Vagina (tissue), 2 donors: ENCODE results near the gene PLD2. TPM values are rescaled to one million over a fixed set of nuclear protein-coding genes. Genes with fewer than 3 reads are reported as not detected.

ENCODE experiments used
- DNase-seq, 2 donors: peaks; one replicate each; pipeline ENCODE4 v3.0.0-alpha.2; 2017; ENCODE audit errors: extremely low spot score in 2 of 2
- H3K27ac ChIP-seq: fragments of 200-600 bp; sonication (generic); one replicate; pipeline ENCODE4 v1.5.1; 2019
- H3K27me3 ChIP-seq: fragments of 200-600 bp; sonication (generic); one replicate; pipeline ENCODE4 v1.5.1; 2019
- H3K36me3 ChIP-seq, 2 donors: fragments of 200-600 bp; sonication (generic); one replicate each; pipeline ENCODE4 v1.5.1; 2017 to 2019
- H3K4me1 ChIP-seq: fragments of 200-600 bp; sonication (generic); one replicate; pipeline ENCODE4 v1.5.1; 2019
- H3K4me3 ChIP-seq, 2 donors: fragments of 200-600 bp; sonication (generic); 1 replicate in 1 of 2; 2 replicates in 1 of 2; pipeline ENCODE4 v1.5.1; 2016 to 2019
- H3K9me3 ChIP-seq: fragments of 200-600 bp; sonication (generic); one replicate; pipeline ENCODE4 v1.5.1; 2019
- CTCF ChIP-seq, 3 experiments: fragments of 450-650 bp in 2 of 3; fragments of 200-600 bp in 1 of 3; sonication (generic) in 1 of 3; IDR thresholded peaks; one replicate each; pipeline ENCODE4 v1.5.1; 2017 to 2019; ENCODE audit warnings: antibody characterized with exemption in 3 of 3, mild to moderate bottlenecking in 2 of 3, moderate library complexity in 2 of 3
- POLR2A ChIP-seq, 2 donors: fragments of 450-650 bp; IDR thresholded peaks; one replicate each; pipeline ENCODE4 v1.6.1; 2017; ENCODE audit warnings: antibody characterized with exemption in 2 of 2, mild to moderate bottlenecking in 2 of 2, moderate library complexity in 2 of 2
- POLR2AphosphoS5 ChIP-seq, 2 donors: sonication (generic); formaldehyde crosslinking; IDR thresholded peaks; one replicate each; pipeline ENCODE4 v1.9.0; 2017; ENCODE audit warnings: antibody characterized with exemption in 2 of 2, mild to moderate bottlenecking in 2 of 2, low read depth in 1 of 2; ENCODE audit not compliant: insufficient read depth in 1 of 2
- intact Hi-C: fragments of 100-400 bp; cut with DNase I; formaldehyde crosslinking; loops from one replicate; pipeline ENCODE4 v1.15.1; 2023
- total RNA-seq: library from RNA; depleted of rRNA; stranded (reverse); fragments of >200 nt; gene quantifications from one replicate; pipeline ENCODE4 v1.2.3, GENCODE V29; 2016

Gene PLD2
- total RNA-seq, 1 donor from 2014 or later = 63.6 TPM

- no peak overlapping the region for H3K27ac ChIP-seq
- TF ChIP-seq POLR2A (IDR thresholded peaks at IDR 0.05) (no peak), POLR2AphosphoS5 (IDR thresholded peaks at IDR 0.05; ENCODE audit: insufficient read depth in 1 of 2, low read depth in 1 of 2) (no peak), CTCF (IDR thresholded peaks at IDR 0.05) (no peak)
- H3K27me3 ChIP-seq = no peaks in the 10 kb centered on the region
- no peaks in the 10 kb centered on the region for H3K36me3 ChIP-seq
- peaks cover 73% of the 10 kb centered on the region for H3K4me1 ChIP-seq
- DNase-seq = no peak
- no peak overlapping the region for H3K4me3 ChIP-seq
- intact Hi-C loops = no loop called here
- no peaks in the 10 kb centered on the region for H3K9me3 ChIP-seq
Measured at GRCh38 chr17:4837471-4838308, 30.7 kb downstream of the PLD2 start.

GRCh38 chr17:4838309-4838785 is 31.4 kb downstream of the PLD2 start:
- H3K27me3 ChIP-seq = no peaks in the 10 kb centered on the region
- H3K4me3 ChIP-seq = no peak overlapping the region
- H3K27ac ChIP-seq = no peak overlapping the region
- DNase-seq = no peak
- TF ChIP-seq POLR2AphosphoS5 (IDR thresholded peaks at IDR 0.05; ENCODE audit: insufficient read depth in 1 of 2, low read depth in 1 of 2) (no peak), POLR2A (IDR thresholded peaks at IDR 0.05) (no peak), CTCF (IDR thresholded peaks at IDR 0.05) (no peak)
- H3K4me1 ChIP-seq = peaks cover 73% of the 10 kb centered on the region
- intact Hi-C loops = no loop called here
- H3K36me3 ChIP-seq = no peaks in the 10 kb centered on the region
- no peaks in the 10 kb centered on the region for H3K9me3 ChIP-seq

- DNase-seq = no peak
- intact Hi-C loops = no loop called here
- no peak overlapping the region for H3K27ac ChIP-seq
- no peaks in the 10 kb centered on the region for H3K36me3 ChIP-seq
- no peak for TF ChIP-seq POLR2AphosphoS5 (IDR thresholded peaks at IDR 0.05; ENCODE audit: insufficient read depth in 1 of 2, low read depth in 1 of 2)
- no peak for TF ChIP-seq POLR2A (IDR thresholded peaks at IDR 0.05)
- no peak for TF ChIP-seq CTCF (IDR thresholded peaks at IDR 0.05)
- H3K27me3 ChIP-seq = no peaks in the 10 kb centered on the region
- no peak overlapping the region for H3K4me3 ChIP-seq
- H3K9me3 ChIP-seq = no peaks in the 10 kb centered on the region
- H3K4me1 ChIP-seq = peaks cover 65% of the 10 kb centered on the region
Measured at GRCh38 chr17:4839221-4839620, 32.3 kb downstream of the PLD2 start.

GRCh38 chr17:4839965-4840892 is 33.3 kb downstream of the PLD2 start:
- no peak overlapping the region for H3K4me3 ChIP-seq
- H3K4me1 ChIP-seq = peaks cover 55% of the 10 kb centered on the region
- H3K9me3 ChIP-seq = no peaks in the 10 kb centered on the region
- no peaks in the 10 kb centered on the region for H3K36me3 ChIP-seq
- H3K27me3 ChIP-seq = no peaks in the 10 kb centered on the region
- DNase-seq = no peak
- TF ChIP-seq CTCF (IDR thresholded peaks at IDR 0.05) (no peak), POLR2A (IDR thresholded peaks at IDR 0.05) (no peak), POLR2AphosphoS5 (IDR thresholded peaks at IDR 0.05; ENCODE audit: insufficient read depth in 1 of 2, low read depth in 1 of 2) (no peak)
- intact Hi-C loops = no loop called here
- no peak overlapping the region for H3K27ac ChIP-seq
